Hepatocyte (in vitro differentiated cells): ENCODE results near the gene DENND1A. TPM values are rescaled to one million over a fixed set of nuclear protein-coding genes. Genes with fewer than 3 reads are reported as not detected.

Source experiments
- DNase-seq: peaks from one replicate; pipeline ENCODE4 v3.0.0-alpha.2; 2016; ENCODE audit warnings: low spot score
- H2AFZ ChIP-seq: fragments of 200-600 bp; sonication (generic); 2 replicates; pipeline ENCODE4 v1.6.0; 2016; ENCODE audit warnings: antibody characterized with exemption, mild to moderate bottlenecking
- H3K27ac ChIP-seq: fragments of 200-600 bp; sonication (generic); 2 replicates; pipeline ENCODE4 v1.5.1; 2016; ENCODE audit warnings: mild to moderate bottlenecking
- H3K27me3 ChIP-seq: fragments of 200-600 bp; sonication (generic); 2 replicates; pipeline ENCODE4 v1.6.1; 2016
- H3K36me3 ChIP-seq: fragments of 200-600 bp; sonication (generic); replicated peaks from 2 replicates; pipeline ENCODE4 v1.5.1; 2016; ENCODE audit warnings: low read depth; ENCODE audit not compliant: insufficient read depth
- H3K4me1 ChIP-seq: fragments of 200-600 bp; sonication (generic); 2 replicates; pipeline ENCODE4 v1.5.1; 2016; ENCODE audit warnings: mild to moderate bottlenecking, moderate library complexity; ENCODE audit not compliant: insufficient read depth
- H3K4me2 ChIP-seq: fragments of 200-600 bp; sonication (generic); 2 replicates; pipeline ENCODE4 v1.6.0; 2016
- H3K4me3 ChIP-seq: fragments of 200-600 bp; sonication (generic); 2 replicates; pipeline ENCODE4 v1.5.1; 2016; ENCODE audit warnings: mild to moderate bottlenecking
- H3K79me2 ChIP-seq: fragments of 200-600 bp; sonication (generic); 2 replicates; pipeline ENCODE4 v1.6.0; 2017; ENCODE audit warnings: mild to moderate bottlenecking
- H3K9me2 ChIP-seq: fragments of 200-600 bp; sonication (generic); replicated peaks from 2 replicates; pipeline ENCODE4 v1.6.0; 2017; ENCODE audit warnings: mild to moderate bottlenecking; ENCODE audit not compliant: insufficient read depth
- H3K9me3 ChIP-seq: fragments of 200-600 bp; sonication (generic); 2 replicates; pipeline ENCODE4 v1.5.1; 2016; ENCODE audit warnings: low read depth, mild to moderate bottlenecking
- H4K20me1 ChIP-seq: fragments of 200-600 bp; sonication (generic); 2 replicates; pipeline ENCODE4 v1.6.0; 2016; ENCODE audit warnings: mild to moderate bottlenecking; ENCODE audit not compliant: insufficient read depth, poor library complexity, severe bottlenecking
- CTCF ChIP-seq: fragments of 200-600 bp; sonication (generic); IDR thresholded peaks from 2 replicates; pipeline ENCODE4 v1.5.1; 2016; ENCODE audit warnings: antibody characterized with exemption, mild to moderate bottlenecking; ENCODE audit not compliant: poor library complexity
- EZH2 ChIP-seq: fragments of 200-600 bp; sonication (generic); IDR thresholded peaks from 2 replicates; pipeline ENCODE4 v1.6.1; 2016; ENCODE audit warnings: antibody characterized with exemption, mild to moderate bottlenecking, borderline replicate concordance
- EZH2phosphoT487 ChIP-seq: fragments of 200-600 bp; sonication (generic); IDR thresholded peaks from one replicate; pipeline ENCODE4 v1.6.1; 2018; ENCODE audit warnings: antibody characterized with exemption, mild to moderate bottlenecking, low read depth, moderate library complexity; ENCODE audit not compliant: unreplicated experiment, severe bottlenecking
- WGBS: methylation state at CpG from one replicate; pipeline ENCODE4 v1.1.6; 2016; ENCODE audit warnings: low lambda C conversion rate; ENCODE audit errors: missing lambda C conversion rate; 5-methylcytosine and 5-hydroxymethylcytosine counted together
- polyA plus RNA-seq: library from polyadenylated mRNA; unstranded; fragments of >200 nt; fragmentation: Nextera tagmentation; extraction: Ambion mirVana; gene quantifications from 2 replicates; pipeline ENCODE4 v1.2.1, GENCODE V29; 2016
- total RNA-seq: library from RNA; depleted of rRNA; stranded (reverse); fragments of >200 nt; gene quantifications from 2 replicates; pipeline ENCODE4 v1.2.3, GENCODE V29; 2014

DENND1A gene
- total and polyA plus RNA-seq, 2 experiments from 2014 or later, result 24.0 to 28.9 TPM

- Histone ChIP-seq H3K4me3 (no peak overlapping the region), H3K9me3 (no peaks in the 10 kb centered on the region), H4K20me1 (no peaks in the 10 kb centered on the region), H3K79me2 (no peaks in the 10 kb centered on the region), H3K27me3 (no peaks in the 10 kb centered on the region), H3K4me1 (no peaks in the 10 kb centered on the region), H3K9me2 (no peaks in the 10 kb centered on the region), H3K4me2 (no peak overlapping the region), H3K27ac (no peak overlapping the region), H2AFZ (no peak overlapping the region), H3K36me3 (no peaks in the 10 kb centered on the region)
- DNase-seq, result peak; percentile 19
- WGBS, result 82% methylated on average over 11 of the region's 11 CpGs
- TF ChIP-seq EZH2, result no peak
- no peak for TF ChIP-seq EZH2phosphoT487
- TF ChIP-seq CTCF, result no peak
These were observed 387.3 kb downstream of the DENND1A start for GRCh38 chr9:123542435-123543225.

- Histone ChIP-seq H3K4me3 (no peak overlapping the region), H3K4me2 (no peak overlapping the region), H3K4me1 (no peaks in the 10 kb centered on the region), H3K9me2 (no peaks in the 10 kb centered on the region), H3K27me3 (no peaks in the 10 kb centered on the region), H3K79me2 (no peaks in the 10 kb centered on the region), H3K27ac (no peak overlapping the region), H2AFZ (no peak overlapping the region), H4K20me1 (no peaks in the 10 kb centered on the region), H3K36me3 (no peaks in the 10 kb centered on the region), H3K9me3 (no peaks in the 10 kb centered on the region)
- TF ChIP-seq EZH2phosphoT487 (no peak), CTCF (no peak), EZH2 (no peak)
- WGBS, result 48% methylated on average over 5 of the region's 5 CpGs
- no peak for DNase-seq
These were observed 388.5 kb downstream of the DENND1A start for GRCh38 chr9:123541411-123541810.

- no peaks in the 10 kb centered on the region for H3K9me3 ChIP-seq
- no peak overlapping the region for H3K4me2 ChIP-seq
- H4K20me1 ChIP-seq, result no peaks in the 10 kb centered on the region
- no peak overlapping the region for H3K27ac ChIP-seq
- no peak for DNase-seq
- no peak overlapping the region for H3K4me3 ChIP-seq
- WGBS, result 88% methylated on average over 3 of the region's 3 CpGs
- no peaks in the 10 kb centered on the region for H3K4me1 ChIP-seq
- no peak for TF ChIP-seq EZH2
- no peak for TF ChIP-seq CTCF
- no peak for TF ChIP-seq EZH2phosphoT487
- no peak overlapping the region for H2AFZ ChIP-seq
- no peaks in the 10 kb centered on the region for H3K9me2 ChIP-seq
- no peaks in the 10 kb centered on the region for H3K36me3 ChIP-seq
- H3K79me2 ChIP-seq, result no peaks in the 10 kb centered on the region
- H3K27me3 ChIP-seq, result no peaks in the 10 kb centered on the region
These were observed 389.5 kb downstream of the DENND1A start for GRCh38 chr9:123540457-123540856.
